HG03575 (cell line): ENCODE data around the gene HFM1.

ENCODE experiments used
- ATAC-seq: cut with Tn5 transposase; IDR thresholded peaks from one replicate; pipeline ENCODE4 v1.9.1; 2021; ENCODE audit not compliant: unreplicated experiment, insufficient number of reproducible peaks, low FRiP score; ENCODE audit errors: extremely low read depth

Gene HFM1

GRCh38 chr1:91283421-91283726 lies 121.3 kb downstream of the HFM1 start:
- ATAC-seq, result no peak

- ATAC-seq, result no peak
Measured at GRCh38 chr1:91282695-91283420, 121.8 kb downstream of the HFM1 start.

- ATAC-seq, result no peak
Measured at GRCh38 chr1:91281782-91282181, 122.9 kb downstream of the HFM1 start.

GRCh38 chr1:91278754-91279153 lies 125.9 kb downstream of the HFM1 start:
- no peak for ATAC-seq

DNA sequence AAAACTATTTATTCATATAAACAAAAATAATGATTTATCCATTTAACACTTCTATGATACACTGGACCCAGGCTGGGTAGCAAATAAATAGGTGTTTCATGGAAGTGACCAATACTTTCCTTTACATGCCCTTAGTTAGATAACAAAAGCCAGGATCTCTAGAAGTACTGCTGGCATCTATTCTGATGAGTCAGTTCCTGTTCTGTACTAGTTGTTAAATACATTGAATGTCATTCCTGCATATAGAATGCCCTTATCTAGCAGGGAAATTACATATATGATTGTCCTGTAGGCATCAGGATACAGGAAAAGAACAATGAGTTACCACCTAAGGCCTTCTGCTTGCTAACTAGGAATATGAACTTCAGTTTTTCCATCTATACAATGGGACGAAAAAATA lies 130.8 kb downstream of the HFM1 start:
- ATAC-seq, result no peak

DNA sequence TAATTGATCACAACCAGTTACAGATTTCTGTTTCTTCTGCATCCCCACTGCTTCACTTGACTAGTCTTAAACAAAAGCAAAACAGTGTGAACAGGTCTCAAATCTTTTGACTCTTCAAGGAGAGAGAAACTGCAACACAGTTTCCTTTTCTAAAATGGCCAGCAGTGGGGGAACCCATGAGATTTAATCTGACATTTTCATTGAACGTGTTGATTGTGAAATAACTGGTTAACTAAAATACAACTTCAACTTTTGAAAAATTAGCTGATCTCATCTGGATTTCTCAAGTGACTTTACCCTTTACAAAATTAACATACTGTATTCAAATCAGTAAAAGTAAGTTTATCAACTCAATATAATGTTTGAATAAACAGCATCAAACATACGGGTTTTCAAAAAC lies 143.0 kb downstream of the HFM1 start:
- ATAC-seq, result no peak

DNA sequence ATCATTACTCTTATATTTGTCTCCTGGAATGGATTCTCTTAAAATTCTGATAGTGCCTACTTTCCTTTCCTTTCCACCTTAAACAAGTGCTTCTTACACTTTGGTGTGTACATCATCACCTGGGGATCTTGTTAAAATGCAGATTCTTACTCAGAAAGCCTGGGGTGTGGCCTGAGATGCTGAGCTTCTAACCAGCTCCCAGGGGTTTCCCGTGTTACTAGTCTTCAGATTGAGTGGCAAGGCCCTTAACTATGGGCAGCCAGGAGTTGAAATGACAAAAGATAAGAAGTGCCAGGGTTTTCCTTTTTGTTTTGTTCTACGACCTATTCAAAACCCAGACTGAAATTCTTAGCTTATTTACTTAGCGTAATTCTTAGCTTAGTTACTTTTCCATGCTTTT lies 159.2 kb downstream of the HFM1 start:
- no peak for ATAC-seq

- ATAC-seq, result no peak
Measured at GRCh38 chr1:91244737-91245136, 159.9 kb downstream of the HFM1 start.

GRCh38 chr1:91243171-91243570 lies 161.5 kb downstream of the HFM1 start:
- no peak for ATAC-seq

DNA sequence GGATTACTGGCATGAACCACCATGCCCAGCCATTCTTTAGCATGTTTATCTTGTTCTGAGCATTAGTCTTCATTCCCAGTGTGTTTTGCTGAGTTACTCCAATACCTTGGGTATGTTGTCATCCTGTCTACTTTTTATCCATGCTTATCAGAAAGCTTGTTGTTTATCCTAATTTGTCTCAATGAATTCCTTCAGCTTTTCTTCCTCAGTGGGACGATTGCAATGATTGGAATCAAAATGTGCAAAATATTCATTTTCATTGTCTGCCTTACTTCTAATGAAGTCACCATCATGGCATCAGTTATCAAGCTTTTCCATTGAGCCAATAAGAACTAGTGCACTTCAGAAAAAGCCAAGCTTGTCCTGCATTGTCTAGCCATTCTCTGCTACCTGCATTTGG lies 170.5 kb downstream of the HFM1 start:
- ATAC-seq, result no peak

DNA sequence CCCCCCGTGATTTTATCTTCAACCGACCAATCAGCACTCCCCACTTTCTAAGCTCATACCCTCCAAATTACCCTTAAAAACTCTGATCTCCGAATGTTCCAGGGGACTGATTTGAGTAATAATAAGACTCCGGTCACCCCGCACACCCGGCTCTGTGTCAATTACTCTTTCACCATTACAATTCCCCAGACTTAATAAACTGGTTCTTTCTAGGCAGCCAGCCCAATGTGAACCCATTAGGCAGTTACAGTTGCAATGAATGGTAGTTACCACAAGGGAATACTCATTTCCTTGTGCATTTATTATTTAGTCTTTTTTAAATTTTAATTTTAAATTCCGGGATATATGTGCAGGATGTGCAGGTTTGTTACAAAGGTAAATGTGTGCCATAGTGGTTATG lies 177.9 kb downstream of the HFM1 start:
- ATAC-seq, result no peak

DNA sequence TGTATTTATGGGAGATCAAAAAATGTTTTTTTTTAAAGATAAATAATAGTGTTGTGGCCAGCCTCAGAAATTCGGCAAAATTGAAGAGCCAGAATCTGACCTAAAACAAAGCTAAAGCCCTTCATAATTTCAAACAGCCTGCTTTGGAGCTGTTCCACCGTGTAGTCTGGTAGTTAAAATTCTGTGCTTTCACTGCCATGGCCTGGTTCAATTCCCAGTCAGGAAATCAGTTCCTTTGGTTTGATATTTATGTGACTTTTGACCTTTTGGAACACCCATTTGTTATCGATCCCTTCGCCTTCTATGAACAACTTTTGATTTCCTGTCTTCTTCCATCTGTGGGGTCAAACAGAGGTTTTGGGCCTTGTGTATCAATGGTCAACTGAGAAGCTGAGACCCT lies 179.8 kb downstream of the HFM1 start:
- ATAC-seq, result no peak

DNA sequence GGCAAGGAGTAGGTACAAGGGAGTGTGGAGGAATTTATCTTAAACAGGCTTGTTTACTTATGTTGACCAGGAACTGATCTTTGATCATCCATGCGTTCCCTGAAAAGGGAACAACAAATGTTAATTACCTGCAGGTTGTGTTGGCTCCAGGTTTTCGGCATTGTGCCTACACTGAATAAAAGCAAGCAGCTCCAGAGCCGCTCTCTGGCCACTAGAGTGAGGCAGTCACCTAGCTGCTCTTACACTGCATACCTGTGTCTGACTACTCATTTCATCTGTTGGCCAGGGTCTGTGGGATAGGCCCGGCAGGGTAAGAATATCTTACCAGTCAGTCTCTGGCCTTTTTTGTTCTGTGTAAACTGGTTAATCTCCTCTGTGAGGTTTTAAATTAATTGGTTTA lies 183.6 kb downstream of the HFM1 start:
- ATAC-seq, result no peak

DNA sequence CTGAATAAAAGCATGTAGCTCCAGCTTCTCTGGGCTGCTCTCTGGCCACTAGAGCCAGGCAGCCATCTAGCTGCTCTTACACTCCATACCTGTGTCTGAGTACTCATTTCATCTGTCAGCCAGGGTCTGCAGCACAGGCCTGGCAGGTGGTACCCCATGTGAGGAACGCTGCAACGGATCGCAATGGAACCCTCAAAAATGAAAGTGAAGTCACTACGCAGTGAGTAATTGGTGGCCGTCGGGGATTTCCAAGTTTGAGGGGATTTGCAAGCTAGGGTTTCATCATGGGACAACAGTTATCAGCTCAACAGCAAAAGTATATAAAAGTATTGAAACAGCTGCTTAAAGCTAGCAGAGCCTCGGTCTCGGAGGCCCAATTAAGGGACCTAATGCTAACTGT lies 186.7 kb downstream of the HFM1 start:
- no peak for ATAC-seq
